UCSD-AML1 (cell line): ENCODE measurements around the gene NLK.
"Not testable (repeated sequence)": the region's sequence is repeated elsewhere in the genome, so short reads cannot be mapped to it uniquely, and the experiment has no call there.

Experiments
- DNase-seq: peaks from one replicate; lab custom pipeline; 2025; ENCODE audit not compliant: unreplicated experiment; lab: John Stamatoyannopoulos, UW

NLK gene

DNA sequence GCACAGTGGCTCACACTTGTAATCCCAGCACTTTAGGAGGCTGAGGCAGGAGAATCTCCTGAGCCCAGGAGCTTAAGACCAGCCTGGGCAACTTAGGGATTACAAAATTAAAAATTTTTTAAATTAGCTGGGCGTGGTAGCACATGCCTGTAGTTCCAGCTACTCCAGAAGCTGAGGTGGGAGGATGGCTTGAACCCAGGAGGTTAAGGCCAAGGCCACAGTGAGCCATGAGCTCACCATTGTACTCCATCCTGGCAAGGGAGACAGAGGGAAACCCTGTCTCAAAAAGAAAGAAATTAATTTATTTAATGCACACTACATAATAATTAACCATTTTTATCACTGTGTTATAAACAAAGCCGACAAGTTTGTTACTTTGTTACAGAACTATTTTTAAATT, 145.5 kb downstream of the NLK start:
- no peak for DNase-seq

DNA sequence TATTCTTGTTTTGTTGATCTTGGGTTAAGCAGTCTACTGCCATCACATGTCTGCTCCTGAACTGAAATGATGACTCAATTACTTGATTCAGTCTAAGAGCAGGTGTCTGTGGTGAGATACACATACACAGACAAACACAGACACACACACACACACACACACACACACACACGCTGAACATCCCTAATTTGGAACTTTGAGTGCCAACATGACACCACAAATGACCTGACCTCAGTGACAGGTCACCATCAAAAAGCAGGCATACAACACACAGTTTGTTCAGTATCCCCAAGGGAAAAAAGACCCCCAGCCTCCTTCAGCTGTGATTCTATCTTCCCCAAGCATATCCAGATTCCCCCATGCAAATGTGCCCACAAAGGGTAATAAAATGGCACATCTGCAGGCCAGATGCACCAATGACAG, 146.4 kb downstream of the NLK start:
- no peak for DNase-seq

DNA sequence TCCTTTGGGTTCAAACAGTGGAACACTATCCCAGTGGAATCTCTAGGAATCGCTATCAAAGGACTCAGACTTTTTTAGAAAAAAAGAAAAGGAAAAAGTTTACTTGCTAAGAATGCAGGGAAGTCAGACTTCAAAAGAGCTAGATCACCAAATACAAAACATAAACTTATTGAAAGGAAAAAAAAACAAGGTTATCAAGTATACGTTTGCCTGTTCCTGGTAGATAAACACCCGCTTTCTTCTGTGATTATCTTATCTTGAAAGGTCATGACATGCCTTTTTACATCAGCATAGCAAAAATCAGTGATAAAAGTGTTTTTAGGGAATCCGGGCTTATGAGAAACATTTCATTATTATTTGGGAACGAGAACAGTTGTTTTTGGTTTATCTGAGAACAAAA, 147.2 kb downstream of the NLK start:
- no peak for DNase-seq

DNA sequence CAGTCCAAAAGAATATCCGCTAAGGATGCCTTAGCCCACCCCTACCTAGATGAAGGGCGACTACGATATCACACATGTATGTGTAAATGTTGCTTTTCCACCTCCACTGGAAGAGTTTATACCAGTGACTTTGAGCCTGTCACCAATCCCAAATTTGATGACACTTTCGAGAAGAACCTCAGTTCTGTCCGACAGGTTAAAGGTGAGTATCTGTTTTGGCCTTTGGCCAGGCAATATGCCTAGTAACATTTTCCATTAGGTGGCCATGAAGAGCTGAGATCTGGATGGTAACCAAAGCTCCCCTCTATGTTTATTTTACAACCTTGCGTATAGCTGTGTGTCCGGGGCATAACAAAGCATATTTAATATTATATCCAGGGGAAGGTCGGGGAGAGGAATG, 148.5 kb downstream of the NLK start:
- no peak for DNase-seq

DNA sequence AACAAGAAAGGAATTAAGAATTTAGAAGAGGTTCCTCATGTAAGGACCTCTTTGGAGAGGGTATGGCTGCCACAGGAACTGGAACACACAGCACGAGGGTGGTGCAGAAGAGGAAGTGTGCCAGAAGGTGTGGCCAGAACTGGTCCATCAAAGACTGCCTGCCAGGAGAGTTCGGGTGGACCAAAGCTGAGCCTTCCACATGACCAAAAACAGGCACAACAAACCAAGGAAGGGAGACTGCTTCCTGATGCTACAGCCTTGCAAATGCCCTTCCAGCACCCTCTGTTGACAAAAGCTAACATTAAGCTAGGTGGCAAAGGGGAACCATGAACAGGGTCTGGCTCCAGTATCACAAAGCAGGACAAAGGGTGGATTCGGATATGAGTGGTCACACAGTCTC, 150.8 kb downstream of the NLK start:
- DNase-seq, result peak; percentile 68

DNA sequence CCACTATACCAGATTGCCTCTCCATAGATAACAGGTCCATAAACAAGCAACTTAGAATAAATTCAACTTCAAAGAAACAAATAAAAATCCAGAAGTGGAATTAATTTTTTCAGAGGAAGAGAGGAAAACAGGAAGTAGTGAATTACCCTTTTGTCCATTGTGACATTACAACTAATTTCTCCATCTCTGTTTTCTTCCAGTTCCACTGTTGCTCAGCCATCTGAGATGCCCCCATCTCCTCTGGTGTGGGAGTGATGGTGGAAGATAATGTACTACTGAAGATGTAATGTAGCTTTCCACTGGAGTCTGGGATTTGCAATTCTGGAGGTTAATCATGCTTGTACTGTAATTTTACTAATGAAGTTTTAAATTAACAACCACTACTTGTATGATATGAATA, 151.9 kb downstream of the NLK start:
- no peak for DNase-seq

DNA sequence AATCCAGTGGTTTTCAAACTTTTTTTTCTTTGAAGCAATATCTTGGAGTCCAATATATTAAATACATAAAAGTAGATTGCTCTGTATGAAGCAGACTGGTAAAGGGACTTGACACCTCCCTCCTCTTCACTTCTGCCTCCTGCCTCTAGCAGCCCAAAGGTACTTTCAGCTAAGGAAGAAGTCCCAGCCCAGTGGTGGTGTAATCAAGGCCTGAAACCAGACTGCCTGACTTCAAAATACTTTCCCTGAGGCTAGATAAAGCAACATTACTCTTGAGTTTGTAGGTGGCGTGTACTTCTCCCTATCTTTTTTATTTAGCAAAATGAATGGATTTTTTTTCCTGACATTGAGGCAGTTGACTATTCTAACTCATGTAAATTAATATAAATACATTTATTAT, 154.2 kb downstream of the NLK start:
- no peak for DNase-seq

DNA sequence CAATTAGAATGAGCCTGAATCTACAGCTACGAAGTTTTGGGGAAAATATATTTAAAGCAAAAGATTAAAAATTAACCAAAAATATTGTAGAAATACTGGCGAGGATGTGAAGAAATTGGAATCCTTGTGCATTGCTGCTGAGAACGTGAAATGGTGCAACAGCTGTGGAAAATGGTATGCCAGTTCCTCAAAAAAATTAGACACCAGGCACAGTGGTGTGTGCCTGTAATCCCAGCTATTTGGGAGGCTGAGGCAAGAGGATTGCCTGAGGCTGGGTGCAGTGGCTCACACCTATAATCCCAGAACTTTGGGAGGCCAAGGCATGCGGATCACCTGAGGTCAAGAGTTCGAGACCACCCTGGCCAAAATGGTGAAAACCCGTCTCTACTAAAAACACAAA, 156.6 kb downstream of the NLK start:
- no peak for DNase-seq

DNA sequence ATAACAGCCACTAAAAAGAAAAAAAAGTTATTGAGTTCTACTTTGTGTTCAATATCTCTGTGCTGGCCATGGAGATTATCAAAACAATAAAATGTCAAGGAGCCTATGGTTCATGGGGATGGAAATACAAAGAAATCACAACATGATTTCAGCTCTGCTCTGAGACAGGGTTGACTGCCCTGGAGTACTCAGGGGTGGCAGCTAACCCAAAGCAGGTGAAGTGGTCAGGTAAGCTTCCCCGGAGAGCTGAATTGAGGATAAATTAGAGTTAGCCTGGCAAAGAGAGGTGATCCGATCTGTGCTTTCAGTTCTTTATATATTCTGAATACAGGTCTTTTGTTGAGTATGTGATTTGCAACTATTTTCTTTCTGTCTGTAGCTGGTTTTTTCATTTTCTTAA, 157.3 kb downstream of the NLK start:
- DNase-seq, result no peak

DNA sequence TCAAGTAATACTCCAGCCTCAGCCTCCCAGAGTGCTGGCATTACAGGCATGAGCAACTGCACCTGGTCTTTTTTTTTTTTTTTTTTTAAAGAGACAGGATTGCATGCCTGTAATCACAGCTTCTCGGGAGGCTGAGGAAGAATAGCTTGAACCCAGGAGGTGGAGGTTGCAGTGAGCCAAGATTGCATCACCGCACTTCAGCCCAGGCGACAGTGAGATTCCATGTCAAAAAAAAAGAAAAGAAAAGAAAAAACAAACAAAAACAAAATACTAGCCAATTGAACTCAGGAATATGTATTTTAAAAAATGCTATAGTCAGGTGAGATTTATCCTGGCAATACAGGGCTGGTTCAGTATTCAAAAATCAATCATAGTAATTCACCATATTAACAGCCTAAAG, 158.8 kb downstream of the NLK start:
- DNase-seq, result no peak

DNA sequence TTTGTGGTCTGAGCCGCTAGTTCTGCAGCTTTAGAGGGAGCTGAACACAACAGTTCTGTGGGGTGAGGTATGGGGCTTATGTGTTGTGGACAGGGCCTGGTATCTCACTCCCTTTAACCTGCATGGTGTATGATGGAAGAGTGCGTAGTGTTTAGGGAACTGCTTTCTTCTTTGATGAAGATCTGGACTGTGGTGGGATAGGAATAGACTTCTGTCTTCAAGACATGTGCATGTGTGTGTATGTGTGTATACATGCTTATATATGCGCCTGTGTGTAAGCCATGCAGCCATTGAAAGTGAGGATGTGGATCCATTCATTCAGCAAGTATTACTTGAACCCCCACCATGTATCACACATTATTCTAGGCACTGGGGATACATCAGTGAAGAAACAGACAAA, 161.8 kb downstream of the NLK start:
- DNase-seq, result no peak

DNA sequence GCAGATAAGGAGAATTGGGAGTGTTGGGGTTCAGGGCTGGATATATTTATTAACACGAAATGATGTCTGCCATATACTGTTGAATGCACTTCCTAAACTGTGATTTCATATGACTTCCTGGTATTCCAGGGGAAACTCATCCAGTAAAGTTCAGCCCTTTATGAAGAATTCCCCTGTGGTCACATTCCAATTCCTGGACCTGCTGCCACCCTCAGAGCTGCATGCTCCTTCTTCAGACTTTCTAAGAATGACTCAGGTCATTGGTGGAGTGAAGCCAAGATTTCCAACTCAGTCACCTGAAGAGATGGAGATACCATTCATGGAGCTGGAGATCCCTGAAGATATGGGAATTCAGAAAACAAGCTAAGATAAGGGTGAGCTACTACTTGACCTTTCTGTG, 162.3 kb downstream of the NLK start:
- no peak for DNase-seq

DNA sequence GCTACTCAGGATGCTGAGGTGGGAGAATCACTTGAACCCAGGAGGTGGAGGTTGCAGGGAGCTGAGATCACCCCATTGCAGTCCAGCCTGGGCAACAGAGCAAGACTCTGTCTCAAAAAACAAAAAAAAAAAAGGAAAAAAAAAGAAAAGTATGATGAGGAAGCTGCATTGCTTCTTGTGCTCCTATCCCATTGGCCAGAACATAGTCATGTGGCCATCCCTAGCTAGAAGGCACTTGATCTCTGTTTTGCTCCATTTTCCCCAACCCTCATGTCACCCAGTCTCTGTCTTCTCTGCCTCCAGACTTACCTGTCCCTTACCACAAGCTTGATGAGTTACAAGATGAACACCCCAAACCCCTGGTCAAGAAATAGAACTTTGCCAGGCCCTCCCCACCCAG, 163.8 kb downstream of the NLK start:
- DNase-seq, result no peak

DNA sequence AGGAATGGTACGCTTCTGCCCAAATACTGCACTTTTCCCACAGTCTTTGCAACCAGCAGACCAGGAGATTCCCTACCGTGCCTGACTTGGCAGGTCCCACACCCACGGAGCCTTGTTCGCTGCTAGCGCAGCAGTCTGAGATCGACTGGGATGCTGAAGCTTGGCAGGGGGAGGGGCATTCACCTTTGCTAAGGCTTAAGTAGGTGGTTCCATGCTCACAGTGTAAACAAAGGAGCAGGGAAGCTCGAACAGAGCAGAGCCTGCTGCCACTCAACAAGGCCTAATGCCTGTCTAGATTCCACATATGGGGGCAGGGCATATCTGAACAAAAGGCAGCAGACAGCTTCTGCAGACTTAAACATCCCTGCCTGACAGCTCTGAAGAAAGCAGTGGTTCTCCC, 169.3 kb downstream of the NLK start:
- DNase-seq, result no peak

DNA sequence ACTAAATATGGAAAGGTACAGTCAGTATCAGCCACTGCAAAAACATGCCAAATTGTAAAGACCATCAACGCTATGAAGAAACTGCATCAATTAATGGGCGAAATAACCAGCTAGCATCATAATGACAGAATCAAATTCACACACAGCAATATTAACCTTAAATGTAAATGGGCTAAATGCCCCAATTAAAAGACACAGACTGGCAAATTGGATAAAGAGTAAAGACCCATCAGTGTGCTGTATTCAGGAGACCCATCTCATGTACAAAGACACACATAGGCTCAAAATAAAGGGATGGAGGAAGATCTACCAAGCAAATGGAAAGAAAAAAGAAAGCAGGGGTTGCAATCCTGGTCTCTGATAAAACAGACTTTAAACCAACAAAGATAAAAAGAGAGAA, 171.1 kb downstream of the NLK start:
- DNase-seq, result not testable (repeated sequence)

DNA sequence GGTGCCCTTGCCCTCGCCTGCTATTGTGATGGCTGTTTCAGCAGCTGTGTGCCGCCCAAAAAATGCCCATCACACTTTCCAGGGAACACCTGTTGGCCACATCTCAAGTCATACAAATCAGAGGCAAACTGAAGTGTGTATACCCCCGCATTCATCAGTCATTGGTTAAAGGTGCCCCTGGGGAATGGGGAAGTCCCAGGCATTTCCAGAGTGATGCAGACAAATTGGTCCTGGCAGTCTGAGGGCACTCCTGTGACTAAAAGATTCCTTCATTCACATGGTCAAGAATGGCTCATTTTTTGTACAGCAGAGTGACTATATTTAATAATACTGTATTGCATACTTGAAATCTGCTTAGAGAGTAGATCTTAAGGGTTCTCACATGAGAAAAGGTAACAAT, 173.6 kb downstream of the NLK start:
- no peak for DNase-seq

DNA sequence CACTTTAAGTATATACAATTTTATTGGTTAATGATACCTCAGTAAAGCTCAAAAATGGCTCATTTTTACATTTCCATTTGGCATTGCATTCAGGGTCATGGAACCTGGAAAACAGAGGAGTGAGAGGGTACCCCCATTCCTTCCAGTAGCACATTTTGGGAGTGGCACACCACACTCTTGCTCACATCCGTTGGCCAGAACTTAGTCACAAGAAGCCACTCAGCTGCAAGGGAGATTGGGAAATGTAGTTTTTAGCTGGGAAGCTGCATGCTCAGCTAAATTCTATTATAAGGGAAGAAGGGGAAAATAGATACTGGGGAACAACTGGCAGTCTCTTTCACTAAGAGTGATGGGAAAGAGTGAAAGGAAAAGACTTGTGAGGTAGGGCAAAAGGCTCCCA, 174.1 kb downstream of the NLK start:
- no peak for DNase-seq

DNA sequence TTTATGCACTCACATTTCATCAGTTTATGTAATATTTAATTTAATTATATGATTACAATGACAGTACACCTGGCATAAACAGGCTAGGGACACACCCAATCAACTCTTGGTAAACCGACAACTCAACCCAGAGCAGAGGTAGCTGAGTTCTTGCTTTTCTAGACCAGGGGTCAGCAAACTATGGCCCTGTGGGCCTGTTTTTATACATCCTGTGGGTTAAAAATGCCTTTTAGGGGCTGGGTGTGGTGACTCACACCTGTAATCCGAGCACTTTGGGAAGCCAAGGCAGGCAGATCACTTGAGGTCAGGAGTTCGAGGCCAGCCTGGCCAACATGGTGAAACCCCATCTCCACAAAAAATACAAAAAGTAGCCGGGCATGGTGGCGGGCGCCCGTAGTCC, 177.3 kb downstream of the NLK start:
- DNase-seq, result no peak

DNA sequence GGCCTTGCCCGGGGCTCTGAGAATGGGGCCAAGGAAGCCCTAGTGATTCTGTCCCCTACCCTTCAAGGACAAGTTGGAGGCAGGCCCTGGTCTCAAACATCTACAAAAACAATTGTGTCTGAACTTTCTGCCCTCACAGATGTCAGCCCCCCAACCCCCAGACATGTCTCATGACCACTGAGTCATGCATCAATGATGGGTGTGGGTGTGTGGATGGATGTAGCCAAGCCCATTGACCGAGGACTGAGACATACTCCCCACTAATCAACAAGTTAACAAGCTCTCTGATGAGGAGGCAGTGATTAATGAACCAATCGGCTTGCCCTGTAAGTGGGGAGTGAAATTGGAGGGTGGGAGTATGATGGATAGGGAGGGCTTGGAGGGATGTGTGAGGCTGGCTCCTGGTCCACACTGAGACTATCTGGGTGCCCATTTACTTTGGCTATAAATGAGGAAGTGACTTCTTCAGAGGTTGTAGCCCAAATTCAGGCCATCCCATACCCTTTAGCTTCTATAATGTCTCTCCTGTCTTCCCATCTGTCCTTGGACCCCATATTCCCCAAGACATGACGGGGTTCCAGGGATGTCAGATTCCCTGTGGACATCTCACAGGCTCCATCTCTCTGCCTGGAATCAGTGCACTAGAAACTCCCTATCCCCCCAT, 179.4 kb downstream of the NLK start:
- no peak for DNase-seq

DNA sequence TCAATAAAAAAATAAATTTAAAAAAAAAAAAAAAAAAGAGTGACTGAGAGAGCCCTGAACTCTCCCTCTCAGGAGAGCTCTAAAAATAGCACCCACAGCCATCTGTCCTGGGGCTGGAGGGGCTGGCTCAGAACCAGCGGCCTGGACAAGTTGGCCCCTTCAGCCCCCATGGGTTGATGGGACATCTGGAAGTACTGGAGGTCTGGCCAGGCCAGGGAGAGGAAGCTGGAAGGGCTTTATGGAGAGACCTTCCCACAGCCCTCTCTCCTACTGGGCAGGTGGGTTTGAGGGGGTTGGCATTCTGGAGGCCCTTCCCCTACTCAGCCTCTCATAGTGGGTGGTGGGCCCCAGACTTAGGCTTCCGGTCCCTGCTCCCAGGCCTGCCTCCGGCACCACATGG, 182.8 kb downstream of the NLK start:
- no peak for DNase-seq

DNA sequence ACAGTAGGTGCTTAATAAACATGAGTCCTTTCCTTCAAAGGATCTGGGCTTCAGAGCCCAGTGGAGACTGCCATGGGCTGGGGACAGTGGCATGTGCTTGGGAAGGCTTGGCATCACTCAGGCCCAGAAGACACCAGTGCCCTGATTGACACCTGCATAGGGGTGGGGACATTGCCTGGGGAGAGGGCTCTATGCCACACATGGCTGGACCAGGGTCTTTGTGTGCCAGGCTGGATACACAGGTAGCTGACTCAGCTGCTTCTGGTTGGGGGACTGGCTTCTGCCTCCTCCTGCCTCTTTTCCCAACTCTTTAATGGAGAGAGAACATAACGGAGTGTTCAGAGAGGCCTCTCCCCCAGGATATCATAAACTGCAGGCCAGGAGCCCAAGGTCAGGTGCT, 183.4 kb downstream of the NLK start:
- no peak for DNase-seq

DNA sequence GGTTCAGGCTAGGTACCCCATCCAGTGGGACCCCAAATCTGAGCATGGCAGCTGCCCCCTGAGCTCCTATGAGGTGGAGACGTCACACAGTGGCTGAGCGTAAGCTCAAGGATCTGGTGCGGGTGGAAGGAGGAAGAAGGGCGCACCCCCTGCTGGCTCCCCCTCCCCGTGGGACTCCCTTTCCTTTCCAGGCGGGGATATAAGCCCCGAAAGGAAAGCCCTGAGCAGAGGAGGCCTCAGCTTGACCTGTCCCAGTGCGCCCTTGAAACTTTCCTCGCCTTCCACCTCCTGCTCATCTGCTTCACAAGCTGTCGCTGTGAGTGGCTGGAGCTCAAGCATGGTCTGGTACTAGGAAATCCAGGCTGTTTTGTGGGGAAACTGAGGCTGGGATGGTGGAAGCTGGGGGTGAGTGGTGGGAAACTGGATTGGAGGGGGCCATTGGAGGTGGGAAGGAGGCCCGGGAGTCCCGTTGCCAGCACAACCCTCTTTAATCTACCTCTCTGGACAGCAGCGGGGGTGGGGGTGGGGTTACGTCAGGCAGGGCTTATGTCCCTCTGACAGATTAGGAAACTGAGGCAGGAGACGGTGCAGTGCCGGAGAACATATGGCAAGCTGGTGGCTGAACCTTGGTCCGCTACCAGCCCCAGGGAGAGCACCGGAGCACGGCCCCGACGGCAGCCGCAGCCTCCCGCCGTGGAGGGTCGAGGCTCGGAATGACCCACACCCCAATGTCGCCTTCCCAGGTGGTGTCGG, 184.3 kb downstream of the NLK start:
- DNase-seq, result no peak
